B cell (primary cell): ENCODE data around the gene CBX1. TPM values are rescaled to one million over a fixed set of nuclear protein-coding genes. Genes with fewer than 3 reads are reported as not detected.

ENCODE experiments used
- ATAC-seq: fragments of 200-7000 bp; cut with Tn5 transposase; one replicate; pipeline ENCODE4 v1.10.0; 2021; ENCODE audit warnings: low read depth, mild to moderate bottlenecking, moderate number of reproducible peaks, moderate library complexity
- CTCF ChIA-PET: fragments of 350-600 bp; sonication (Branson Sonifier 250); formaldehyde crosslinking; loops from one replicate; lab custom pipeline; 2021; ENCODE audit warnings: antibody characterized with exemption, inconsistent platforms; lab: Charles Lee
- POLR2A ChIA-PET: fragments of 350-600 bp; sonication (Branson Sonifier 250); formaldehyde crosslinking; loops from one replicate; lab custom pipeline; 2021; ENCODE audit warnings: antibody characterized with exemption; lab: Charles Lee
- DNase-seq: peaks from one replicate; pipeline ENCODE4 v3.0.0; 2013
- H2AFZ ChIP-seq: 2 replicates; pipeline ENCODE4 v1.6.1; 2012; ENCODE audit warnings: mild to moderate bottlenecking, low read depth, low read length; ENCODE audit not compliant: insufficient read depth, poor library complexity, severe bottlenecking
- H3K27ac ChIP-seq, 2 donors: 1 replicate in 1 of 2; 2 replicates in 1 of 2; pipeline ENCODE4 v1.5.1; 2012 to 2013; ENCODE audit warnings: low read length in 2 of 2, mild to moderate bottlenecking in 2 of 2, moderate library complexity in 1 of 2
- H3K27me3 ChIP-seq, 4 experiments: fragments of 200-600 bp in 1 of 4; sonication (generic) in 1 of 4; replicated peaks in 1 of 4; 1 replicate in 2 of 4; 2 replicates in 2 of 4; pipeline versions ENCODE4 v1.6.1 to v1.7.0; 2013 to 2016; ENCODE audit warnings: low read length in 3 of 4, mild to moderate bottlenecking in 2 of 4, mixed read lengths in 1 of 4, moderate library complexity in 1 of 4; ENCODE audit not compliant: insufficient read depth in 4 of 4, control insufficient read depth in 3 of 4; ENCODE audit errors: control extremely low read depth in 1 of 4
- H3K36me3 ChIP-seq, 2 experiments: replicated peaks in 1 of 2; 1 replicate in 1 of 2; 2 replicates in 1 of 2; pipeline versions ENCODE4 v1.6.1 to v1.7.1; 2013; ENCODE audit warnings: low read length in 1 of 2; ENCODE audit not compliant: insufficient read depth in 2 of 2, control insufficient read depth in 1 of 2; ENCODE audit errors: control extremely low read depth in 1 of 2, extremely low read depth in 1 of 2
- H3K4me1 ChIP-seq, 2 donors: fragments of 200-600 bp in 1 of 2; sonication (generic) in 1 of 2; 1 replicate in 1 of 2; 2 replicates in 1 of 2; pipeline versions ENCODE4 v1.5.1 to v1.6.1; 2013 to 2017; ENCODE audit warnings: low read length in 2 of 2; ENCODE audit not compliant: control insufficient read depth in 2 of 2, insufficient read depth in 2 of 2
- H3K4me2 ChIP-seq: replicated peaks from 2 replicates; pipeline ENCODE3; 2012; ENCODE audit warnings: mild to moderate bottlenecking, low read depth, low read length; ENCODE audit not compliant: poor library complexity, severe bottlenecking
- H3K4me3 ChIP-seq, 5 experiments: fragments of 200-600 bp in 1 of 5; sonication (generic) in 1 of 5; 1 replicate in 3 of 5; 2 replicates in 2 of 5; pipeline versions ENCODE4 v1.5.1 to v1.7.0; 2011 to 2016; ENCODE audit warnings: low read length in 4 of 5, mild to moderate bottlenecking in 4 of 5, low read depth in 2 of 5, control low read depth in 1 of 5, moderate library complexity in 1 of 5; ENCODE audit not compliant: insufficient read depth in 1 of 5; ENCODE audit errors: control extremely low read depth in 1 of 5, extremely low read depth in 1 of 5
- H3K79me2 ChIP-seq: fragments of 200-600 bp; sonication (generic); one replicate; pipeline ENCODE4 v1.6.0; 2016; ENCODE audit warnings: low read length; ENCODE audit not compliant: control insufficient read depth, insufficient read depth
- H3K9ac ChIP-seq: fragments of 200-600 bp; sonication (generic); 2 replicates; pipeline ENCODE4 v1.6.1; 2017; ENCODE audit warnings: mild to moderate bottlenecking, low read length, moderate library complexity
- H3K9me3 ChIP-seq, 3 donors: one replicate each; pipeline versions ENCODE4 v1.6.1 to v1.7.1; 2013; ENCODE audit warnings: low read length in 2 of 3; ENCODE audit not compliant: control insufficient read depth in 2 of 3, insufficient read depth in 1 of 3; ENCODE audit errors: control extremely low read depth in 1 of 3
- H4K20me1 ChIP-seq: 2 replicates; pipeline ENCODE4 v1.6.0; 2012; ENCODE audit warnings: mild to moderate bottlenecking, low read length; ENCODE audit not compliant: insufficient read depth, control insufficient read depth, poor library complexity, severe bottlenecking
- H3K27ac Mint-ChIP-seq: one replicate; pipeline ENCODE4 v1.8.0; 2021; ENCODE audit warnings: mixed read lengths
- H3K27me3 Mint-ChIP-seq: one replicate; pipeline ENCODE4 v1.8.0; 2021; ENCODE audit warnings: mixed read lengths
- H3K4me1 Mint-ChIP-seq: one replicate; pipeline ENCODE4 v1.8.0; 2021; ENCODE audit warnings: mixed read lengths
- H3K4me3 Mint-ChIP-seq: one replicate; pipeline ENCODE4 v1.8.0; 2021; ENCODE audit warnings: mixed read lengths
- H3K9me3 Mint-ChIP-seq: one replicate; pipeline ENCODE4 v1.8.0; 2022; ENCODE audit warnings: mixed read lengths; ENCODE audit not compliant: insufficient read depth
- EZH2 ChIP-seq: IDR thresholded peaks from 2 replicates; pipeline ENCODE4 v1.6.1; 2012; ENCODE audit warnings: borderline replicate concordance, low read depth, mild to moderate bottlenecking, moderate library complexity, low read length; ENCODE audit not compliant: insufficient read depth, poor library complexity, severe bottlenecking
- WGBS: methylation state at CpG from one replicate; pipeline ENCODE4 v1.1.5; 2013; ENCODE audit warnings: missing lambda C conversion rate; ENCODE audit not compliant: insufficient coverage; 5-methylcytosine and 5-hydroxymethylcytosine counted together
- intact Hi-C: fragments of 100-400 bp; cut with micrococcal nuclease; formaldehyde crosslinking; loops from one replicate; pipeline ENCODE4 v1.10.0; 2022
- polyA plus RNA-seq: library from polyadenylated mRNA; depleted of rRNA; stranded (reverse); fragments of >200 nt; gene quantifications from 2 replicates; pipeline ENCODE4 v1.2.3, GENCODE V29; 2012
- total RNA-seq, 2 donors: library from RNA; stranded (reverse); fragments of 120-200 nt in 1 of 2; gene quantifications; 1 replicate in 1 of 2; 2 replicates in 1 of 2; pipeline versions ENCODE4 v1.2.3 to v1.2.4, GENCODE V29; 2013 to 2022
- TF ChIP-seq, protein P1 (sequence below): fragments of 200-600 bp; IDR thresholded peaks from one replicate; pipeline ENCODE4 v1.8.0; 2022; ENCODE audit warnings: antibody characterized with exemption, mild to moderate bottlenecking

The CBX1 gene
- total and polyA plus RNA-seq, 2 donors (not counting 1 experiment from before 2014, with no cell fraction given): 9.4 to 33.1 TPM

DNA sequence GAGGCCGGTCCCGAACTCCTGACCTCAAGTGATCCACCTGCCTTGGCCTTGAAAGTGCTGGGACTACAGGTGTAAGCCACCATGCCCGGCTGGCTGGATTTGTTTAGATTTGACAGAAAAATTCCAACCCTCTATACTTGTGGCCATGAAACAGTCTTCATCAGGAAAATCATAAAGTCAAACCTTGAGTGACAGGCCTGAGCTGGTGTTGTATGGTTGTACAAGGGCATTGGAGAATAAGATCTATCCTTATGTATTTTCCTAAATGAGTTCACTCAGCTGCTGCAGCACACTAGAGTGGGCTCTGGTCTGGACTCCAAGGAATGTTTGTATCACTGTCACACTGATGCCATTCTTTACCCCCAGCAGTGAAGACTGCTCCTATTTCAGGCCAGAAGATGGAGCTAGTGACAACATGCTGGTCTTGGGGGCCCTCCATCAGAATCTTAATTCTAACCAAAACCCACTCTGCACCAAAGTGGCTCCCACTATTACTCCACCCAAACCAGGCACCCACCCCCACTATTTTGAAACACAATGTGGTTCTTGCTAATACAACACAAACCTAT lies 33.7 kb upstream of the CBX1 start:
- intact Hi-C loops: loop anchor here (1.0 kb wide), 1 partner anchor 483 kb away; no protein-coding TSS in a partner anchor
- Histone ChIP-seq H3K4me3 (no peak overlapping the region), H3K9me3 (no peaks in the 10 kb centered on the region), H3K9ac (no peak overlapping the region), H3K27me3 (no peaks in the 10 kb centered on the region), H3K4me2 (no peak overlapping the region), H3K27ac (no peak overlapping the region), H2AFZ (no peak overlapping the region), H3K36me3 (peaks cover 0 to 3% of the 10 kb centered on the region in 2 experiments), H3K4me1 (no peaks in the 10 kb centered on the region), H4K20me1 (no peaks in the 10 kb centered on the region), H3K79me2 (no peaks in the 10 kb centered on the region)
- TF ChIP-seq, protein P1, sequence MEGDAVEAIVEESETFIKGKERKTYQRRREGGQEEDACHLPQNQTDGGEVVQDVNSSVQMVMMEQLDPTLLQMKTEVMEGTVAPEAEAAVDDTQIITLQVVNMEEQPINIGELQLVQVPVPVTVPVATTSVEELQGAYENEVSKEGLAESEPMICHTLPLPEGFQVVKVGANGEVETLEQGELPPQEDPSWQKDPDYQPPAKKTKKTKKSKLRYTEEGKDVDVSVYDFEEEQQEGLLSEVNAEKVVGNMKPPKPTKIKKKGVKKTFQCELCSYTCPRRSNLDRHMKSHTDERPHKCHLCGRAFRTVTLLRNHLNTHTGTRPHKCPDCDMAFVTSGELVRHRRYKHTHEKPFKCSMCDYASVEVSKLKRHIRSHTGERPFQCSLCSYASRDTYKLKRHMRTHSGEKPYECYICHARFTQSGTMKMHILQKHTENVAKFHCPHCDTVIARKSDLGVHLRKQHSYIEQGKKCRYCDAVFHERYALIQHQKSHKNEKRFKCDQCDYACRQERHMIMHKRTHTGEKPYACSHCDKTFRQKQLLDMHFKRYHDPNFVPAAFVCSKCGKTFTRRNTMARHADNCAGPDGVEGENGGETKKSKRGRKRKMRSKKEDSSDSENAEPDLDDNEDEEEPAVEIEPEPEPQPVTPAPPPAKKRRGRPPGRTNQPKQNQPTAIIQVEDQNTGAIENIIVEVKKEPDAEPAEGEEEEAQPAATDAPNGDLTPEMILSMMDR: no peak
- no peak for TF ChIP-seq EZH2
- ChIA-PET POLR2A (interaction anchor here (0.6 kb wide), 1 partner anchor 38 kb away, joined by 7 read pairs; no protein-coding TSS in a partner anchor), CTCF (interaction anchor here (1.1 to 9.4 kb wide), 8 partner anchors 11 to 484 kb away, joined by 3 to 237 read pairs (median 7); no protein-coding TSS in a partner anchor)
- Mint-ChIP-seq H3K27me3 (no peaks in the 10 kb centered on the region), H3K4me3 (no peak overlapping the region), H3K9me3 (no peaks in the 10 kb centered on the region), H3K4me1 (peaks cover 8% of the 10 kb centered on the region), H3K27ac (no peak overlapping the region)
- ATAC-seq: no peak
- 100% methylated on average over 2 of the region's 3 CpGs for WGBS
- DNase-seq: no peak

DNA sequence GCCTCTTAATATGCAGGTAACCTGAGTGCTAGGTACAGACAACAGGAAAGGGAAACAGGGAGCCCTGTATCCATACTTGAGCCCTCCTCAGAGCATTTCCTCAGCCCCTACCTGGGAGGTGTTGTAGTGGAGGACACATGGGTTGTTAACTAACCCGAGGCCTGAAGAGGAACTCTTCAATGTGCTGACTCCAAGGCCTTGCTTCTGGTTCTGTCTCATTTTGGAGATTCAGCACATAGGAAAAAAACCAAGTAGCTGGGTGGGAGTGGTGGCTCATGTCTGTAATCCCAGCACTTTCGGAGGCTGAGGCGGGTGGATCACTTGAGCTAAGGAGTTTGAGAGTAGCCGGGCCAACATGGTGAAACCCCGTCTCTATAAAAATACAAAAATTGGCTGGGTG lies 31.1 kb upstream of the CBX1 start:
- POLR2A ChIA-PET: interaction anchor here (1.9 kb wide), 1 partner anchor 52 kb away, joined by 5 read pairs; no protein-coding TSS in a partner anchor
- CTCF ChIA-PET: interaction anchor here (0.7 to 9.4 kb wide), 15 partner anchors 8 to 111 kb away, joined by 3 to 237 read pairs (median 4); partner anchors contain the start of gene NFE2L1
- H3K4me3 Mint-ChIP-seq: no peak overlapping the region

More for the DNA sequence above, 31.1 kb upstream of the CBX1 start:
- no peak overlapping the region for H3K27ac Mint-ChIP-seq
- Histone ChIP-seq H2AFZ (no peak overlapping the region), H3K4me3 (no peak overlapping the region), H3K9me3 (no peaks in the 10 kb centered on the region), H3K79me2 (no peaks in the 10 kb centered on the region), H3K9ac (no peak overlapping the region), H3K27ac (no peak overlapping the region), H3K4me2 (no peak overlapping the region), H3K36me3 (peaks cover 0 to 7% of the 10 kb centered on the region in 2 experiments), H4K20me1 (no peaks in the 10 kb centered on the region), H3K4me1 (no peaks in the 10 kb centered on the region), H3K27me3 (no peaks in the 10 kb centered on the region)
- intact Hi-C loops: no loop called here
- H3K4me1 Mint-ChIP-seq: peaks cover 3% of the 10 kb centered on the region
- WGBS: 86% methylated on average over 3 of the region's 5 CpGs
- H3K27me3 Mint-ChIP-seq: no peaks in the 10 kb centered on the region
- ATAC-seq (no peak), DNase-seq (no peak)
- TF ChIP-seq, protein P1: no peak
- no peak for TF ChIP-seq EZH2
- no peaks in the 10 kb centered on the region for H3K9me3 Mint-ChIP-seq
